ENCODE data around the gene GAPDH. TPM values are rescaled to one million over a fixed set of nuclear protein-coding genes. Genes with fewer than 3 reads are reported as not detected.

The GAPDH gene
- total RNA-seq, 4 donors from 2014 or later, result 1,939 to 3,624 (median 2,830) TPM

DNA sequence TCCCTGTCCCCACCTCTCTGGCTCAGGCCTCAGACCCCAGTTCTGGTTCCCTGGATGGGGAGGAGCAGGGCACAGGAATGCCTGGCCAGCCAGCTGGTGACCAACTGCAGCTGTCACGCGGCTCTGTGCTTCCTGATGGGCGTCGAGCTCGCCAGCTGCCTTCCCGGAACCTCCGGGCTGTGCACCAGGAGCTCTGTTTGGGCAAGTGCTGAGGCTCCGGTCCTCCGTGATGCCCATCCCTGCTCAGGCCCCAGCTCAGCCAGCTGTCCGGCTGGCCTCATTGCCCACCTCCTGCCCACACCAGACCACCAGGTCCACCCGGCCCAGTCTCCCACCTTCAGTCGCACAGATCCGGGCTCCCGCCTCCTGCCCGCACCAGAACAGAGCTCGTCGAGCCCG lies 16.7 kb downstream of the GAPDH start:
- TF ChIP-seq, protein P1, sequence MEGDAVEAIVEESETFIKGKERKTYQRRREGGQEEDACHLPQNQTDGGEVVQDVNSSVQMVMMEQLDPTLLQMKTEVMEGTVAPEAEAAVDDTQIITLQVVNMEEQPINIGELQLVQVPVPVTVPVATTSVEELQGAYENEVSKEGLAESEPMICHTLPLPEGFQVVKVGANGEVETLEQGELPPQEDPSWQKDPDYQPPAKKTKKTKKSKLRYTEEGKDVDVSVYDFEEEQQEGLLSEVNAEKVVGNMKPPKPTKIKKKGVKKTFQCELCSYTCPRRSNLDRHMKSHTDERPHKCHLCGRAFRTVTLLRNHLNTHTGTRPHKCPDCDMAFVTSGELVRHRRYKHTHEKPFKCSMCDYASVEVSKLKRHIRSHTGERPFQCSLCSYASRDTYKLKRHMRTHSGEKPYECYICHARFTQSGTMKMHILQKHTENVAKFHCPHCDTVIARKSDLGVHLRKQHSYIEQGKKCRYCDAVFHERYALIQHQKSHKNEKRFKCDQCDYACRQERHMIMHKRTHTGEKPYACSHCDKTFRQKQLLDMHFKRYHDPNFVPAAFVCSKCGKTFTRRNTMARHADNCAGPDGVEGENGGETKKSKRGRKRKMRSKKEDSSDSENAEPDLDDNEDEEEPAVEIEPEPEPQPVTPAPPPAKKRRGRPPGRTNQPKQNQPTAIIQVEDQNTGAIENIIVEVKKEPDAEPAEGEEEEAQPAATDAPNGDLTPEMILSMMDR (IDR thresholded peaks at IDR 0.05), result no peak
- TF ChIP-seq POLR2A (IDR thresholded peaks at IDR 0.05), result no peak
- H3K36me3 ChIP-seq, result peaks cover 0 to 28% (median 0%) of the 10 kb centered on the region in 3 donors
- H3K27me3 ChIP-seq, result no peaks in the 10 kb centered on the region
- H3K27ac ChIP-seq, result peak overlapping the region; percentile 44 to 80 (median 58)
- H3K4me3 ChIP-seq, result no peak overlapping the region
- DNase-seq, result peak in 2 of 3 donors; percentile 65 to 71
- no peaks in the 10 kb centered on the region for H3K9me3 ChIP-seq
- peaks cover 0 to 46% (median 15%) of the 10 kb centered on the region in 4 donors for H3K4me1 ChIP-seq

DNA sequence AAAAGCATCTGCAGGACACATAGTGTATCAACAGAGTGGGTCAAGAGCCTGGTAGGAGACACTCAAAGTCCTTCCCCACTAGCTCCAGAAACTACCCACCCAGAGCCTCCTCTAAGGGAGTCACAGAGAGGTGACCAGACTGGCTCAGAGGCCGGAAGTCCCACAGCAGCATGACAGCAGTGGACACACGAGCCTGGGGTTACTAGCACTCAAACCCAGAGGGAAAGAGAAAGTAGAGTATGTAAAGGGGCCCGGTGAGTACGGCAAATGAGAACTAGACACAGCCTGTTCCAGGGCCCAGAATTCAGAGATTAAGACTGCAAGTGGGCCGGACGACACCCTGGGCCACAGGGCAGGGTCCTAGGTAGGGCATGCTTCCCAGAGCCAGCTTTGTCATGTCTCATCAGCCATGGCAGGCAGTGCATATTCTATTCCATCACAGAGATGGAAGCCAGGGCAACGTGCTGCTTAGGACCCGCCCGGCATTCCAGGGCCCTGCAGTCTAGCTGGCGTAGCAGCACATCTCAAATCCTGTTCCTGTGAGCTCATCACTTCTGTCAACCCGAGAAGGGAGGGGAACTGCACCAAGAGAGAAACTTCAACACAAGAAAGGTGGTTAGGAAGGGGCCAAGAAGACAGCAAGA lies 17.3 kb downstream of the GAPDH start:
- Histone ChIP-seq H3K4me1 (peaks cover 0 to 51% (median 17%) of the 10 kb centered on the region in 4 donors), H3K36me3 (peaks cover 0 to 25% (median 0%) of the 10 kb centered on the region in 3 donors), H3K27me3 (no peaks in the 10 kb centered on the region), H3K4me3 (no peak overlapping the region), H3K9me3 (no peaks in the 10 kb centered on the region), H3K27ac (peak overlapping the region; percentile 44 to 80 (median 58))
- no peak for TF ChIP-seq POLR2A (IDR thresholded peaks at IDR 0.05)
- TF ChIP-seq, protein P1 (IDR thresholded peaks at IDR 0.05), result no peak
- DNase-seq, result no peak

DNA sequence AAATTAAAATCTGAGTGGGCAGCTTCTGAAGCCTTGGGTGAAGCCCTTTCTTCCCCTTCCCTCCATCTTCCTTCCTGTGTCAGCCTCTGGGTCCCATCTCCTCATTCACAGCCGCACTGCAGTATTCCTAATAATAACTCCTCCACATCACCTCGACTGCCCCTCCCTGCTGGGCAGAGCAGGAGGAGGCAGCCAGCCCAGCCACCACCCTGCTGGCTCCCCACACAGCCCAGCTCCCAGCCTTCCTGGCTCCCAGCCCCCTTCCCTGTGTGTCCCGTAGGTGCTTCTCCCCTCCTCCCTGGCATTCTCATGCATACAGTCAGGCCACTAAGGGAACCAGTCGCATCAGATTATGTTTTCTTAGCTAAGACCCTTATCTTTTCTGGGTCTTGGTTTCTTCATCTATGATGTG lies 17.8 kb downstream of the GAPDH start:
- no peak for TF ChIP-seq POLR2A (IDR thresholded peaks at IDR 0.05)
- TF ChIP-seq, protein P1 (IDR thresholded peaks at IDR 0.05), result no peak
- Histone ChIP-seq H3K9me3 (no peaks in the 10 kb centered on the region), H3K4me3 (no peak overlapping the region), H3K27ac (peak overlapping the region; percentile 44 to 80 (median 58)), H3K36me3 (peaks cover 0 to 19% (median 0%) of the 10 kb centered on the region in 3 donors), H3K4me1 (peaks cover 0 to 51% (median 17%) of the 10 kb centered on the region in 4 donors), H3K27me3 (no peaks in the 10 kb centered on the region)
- DNase-seq, result no peak

DNA sequence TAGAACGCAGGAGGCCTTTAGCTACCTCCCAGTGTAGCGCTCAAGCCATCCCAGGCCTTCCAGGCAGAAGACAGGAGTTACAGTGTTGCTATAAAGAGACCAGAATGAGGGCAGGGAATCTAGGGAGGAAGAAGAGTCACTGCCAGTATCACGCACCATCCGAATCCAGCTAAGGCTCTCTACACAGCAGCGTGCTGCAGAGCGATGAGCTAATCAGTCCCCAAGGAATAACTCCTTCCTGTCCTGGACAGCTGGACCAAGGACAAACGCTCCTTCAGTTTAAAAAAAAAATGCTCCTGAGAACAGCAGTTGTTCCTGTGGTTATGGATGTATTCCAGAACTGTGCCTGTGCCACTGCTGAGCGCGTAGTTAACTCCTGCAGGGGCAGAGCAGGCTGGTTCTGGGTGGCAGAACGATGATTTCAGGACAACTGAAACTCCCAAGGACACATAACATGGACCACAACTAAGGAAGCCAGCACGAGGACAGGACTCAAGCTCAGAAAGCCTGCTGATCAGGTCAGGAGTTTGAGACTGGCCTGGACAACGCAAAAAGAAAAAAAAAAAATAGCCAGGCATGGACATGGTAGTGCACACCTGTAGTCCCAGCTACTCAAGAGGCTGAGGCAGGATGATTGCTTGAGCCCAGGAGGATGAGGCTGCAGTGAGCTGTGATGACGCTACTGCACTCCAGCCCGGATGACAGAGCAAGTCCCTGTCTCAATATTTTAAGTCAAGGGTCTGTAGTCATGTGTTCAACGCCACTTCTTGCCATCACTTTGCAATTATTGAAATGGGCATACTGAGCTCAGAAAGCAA lies 18.9 kb downstream of the GAPDH start:
- no peak for DNase-seq
- H3K4me3 ChIP-seq, result peak overlapping the region in 1 of 4 donors; percentile 17
- no peaks in the 10 kb centered on the region for H3K27me3 ChIP-seq
- H3K27ac ChIP-seq, result peak overlapping the region; percentile 44 to 80 (median 58)
- no peak for TF ChIP-seq POLR2A (IDR thresholded peaks at IDR 0.05)
- TF ChIP-seq, protein P1 (IDR thresholded peaks at IDR 0.05), result no peak
- no peaks in the 10 kb centered on the region for H3K9me3 ChIP-seq
- H3K36me3 ChIP-seq, result peaks cover 0 to 9% (median 0%) of the 10 kb centered on the region in 3 donors
- H3K4me1 ChIP-seq, result peaks cover 0 to 54% (median 17%) of the 10 kb centered on the region in 4 donors

DNA sequence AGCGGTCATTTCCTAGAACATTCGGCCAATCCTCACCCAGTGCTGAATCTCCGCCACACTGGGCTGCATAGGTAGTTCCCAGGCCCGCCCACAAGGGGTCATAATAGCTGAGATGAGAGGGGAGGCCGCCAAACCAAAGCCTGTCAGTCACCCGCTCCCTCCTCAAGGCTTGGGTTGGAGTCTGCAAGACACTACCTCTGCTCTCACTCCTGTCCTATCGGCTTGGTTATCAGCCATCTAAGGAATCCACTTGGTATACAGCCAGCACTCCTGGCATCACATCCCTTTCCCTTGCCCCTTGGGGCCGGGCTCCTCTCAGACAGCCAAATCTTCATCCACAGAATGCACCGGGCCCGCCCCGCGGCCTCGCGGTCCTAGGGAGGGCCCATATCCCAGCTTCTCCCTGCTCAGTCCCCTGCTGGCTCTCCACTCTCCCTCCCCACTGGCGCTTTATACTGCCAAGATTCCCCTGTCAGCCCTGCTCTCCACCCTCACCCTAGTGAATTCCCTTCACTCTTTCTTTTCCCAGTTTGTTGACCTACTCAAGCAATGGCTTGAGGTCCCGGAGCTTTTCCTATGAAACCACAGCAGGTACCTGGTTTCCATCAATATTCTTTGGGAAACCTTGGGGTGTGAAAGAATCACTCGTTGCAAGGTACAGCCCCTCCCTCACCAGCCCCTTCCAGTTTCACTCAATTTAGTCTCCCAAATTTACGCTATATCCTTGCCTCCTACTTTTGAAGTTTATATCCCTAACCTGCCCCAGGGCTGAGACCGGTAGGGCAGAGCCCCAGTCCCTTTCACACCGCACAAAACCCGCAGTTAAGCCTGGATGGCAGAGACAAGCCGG lies 20.1 kb downstream of the GAPDH start:
- Histone ChIP-seq H3K9me3 (no peaks in the 10 kb centered on the region), H3K27me3 (no peaks in the 10 kb centered on the region), H3K4me1 (peaks cover 0 to 55% (median 17%) of the 10 kb centered on the region in 4 donors), H3K36me3 (peaks cover 0 to 8% (median 0%) of the 10 kb centered on the region in 3 donors), H3K27ac (peak overlapping the region; percentile 15 to 85 (median 54)), H3K4me3 (peak overlapping the region; percentile 64 to 90 (median 76))
- no peak for TF ChIP-seq POLR2A (IDR thresholded peaks at IDR 0.05)
- TF ChIP-seq, protein P1 (IDR thresholded peaks at IDR 0.05), result peak; percentile 52 to 63 (median 58)
- DNase-seq, result peak; percentile 72 to 89 (median 87)

Data from Peyer's patch (tissue), 4 donors.